Stimulated activated memory B cell treated with anti-CD40 and anti-IgM and Interleukin-4, amounts not matched to agents 10 μg/mL and 1 μg/mL and 100 μg/mL, for 72 hours (primary cell): ENCODE results near the gene ZNF845.
"Not testable (repeated sequence)": the region's sequence is repeated elsewhere in the genome, so short reads cannot be mapped to it uniquely, and the experiment has no call there.

Experiments
- ATAC-seq: fragments of 150-1000 bp; cut with Tn5 transposase; 2 replicates; pipeline ENCODE4 v1.10.0; 2021
- H3K27ac Mint-ChIP-seq: one replicate; pipeline ENCODE4 v1.8.0; 2022; ENCODE audit warnings: mild to moderate bottlenecking, mixed read lengths
- H3K27me3 Mint-ChIP-seq: one replicate; pipeline ENCODE4 v1.8.0; 2022; ENCODE audit warnings: mixed read lengths
- H3K36me3 Mint-ChIP-seq: one replicate; pipeline ENCODE4 v1.8.0; 2022; ENCODE audit warnings: mixed read lengths
- H3K4me1 Mint-ChIP-seq: one replicate; pipeline ENCODE4 v1.8.0; 2022; ENCODE audit warnings: mixed read lengths
- H3K4me3 Mint-ChIP-seq: one replicate; pipeline ENCODE4 v1.8.0; 2022; ENCODE audit warnings: mild to moderate bottlenecking, moderate library complexity, mixed read lengths
- H3K9me3 Mint-ChIP-seq: one replicate; pipeline ENCODE4 v1.8.0; 2022; ENCODE audit warnings: mixed read lengths

Gene ZNF845

DNA sequence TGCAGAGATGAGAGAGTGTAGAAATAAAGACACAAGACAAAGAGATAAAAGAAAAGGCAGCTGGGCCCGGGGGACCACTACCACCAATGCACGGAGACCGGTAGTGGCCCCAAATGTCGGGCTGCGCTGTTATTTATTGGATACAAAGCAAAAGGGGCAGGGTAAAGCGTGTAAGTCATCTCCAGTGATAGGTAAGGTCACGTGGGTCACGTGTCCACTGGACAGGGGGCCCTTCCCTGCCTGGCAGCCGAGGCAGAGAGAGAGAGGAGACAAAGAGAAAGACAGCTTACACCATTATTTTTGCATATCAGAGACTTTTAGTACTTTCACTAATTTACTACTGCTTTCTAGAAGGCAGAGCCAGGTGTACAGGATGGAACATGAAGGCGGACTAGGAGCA is 26.5 kb downstream of the ZNF845 start:
- H3K27me3 Mint-ChIP-seq, H3K36me3 Mint-ChIP-seq, ATAC-seq, H3K4me3 Mint-ChIP-seq, H3K27ac Mint-ChIP-seq, H3K4me1 Mint-ChIP-seq: not testable (repeated sequence)
- H3K9me3 Mint-ChIP-seq, result peaks cover 11% of the 10 kb centered on the region

DNA sequence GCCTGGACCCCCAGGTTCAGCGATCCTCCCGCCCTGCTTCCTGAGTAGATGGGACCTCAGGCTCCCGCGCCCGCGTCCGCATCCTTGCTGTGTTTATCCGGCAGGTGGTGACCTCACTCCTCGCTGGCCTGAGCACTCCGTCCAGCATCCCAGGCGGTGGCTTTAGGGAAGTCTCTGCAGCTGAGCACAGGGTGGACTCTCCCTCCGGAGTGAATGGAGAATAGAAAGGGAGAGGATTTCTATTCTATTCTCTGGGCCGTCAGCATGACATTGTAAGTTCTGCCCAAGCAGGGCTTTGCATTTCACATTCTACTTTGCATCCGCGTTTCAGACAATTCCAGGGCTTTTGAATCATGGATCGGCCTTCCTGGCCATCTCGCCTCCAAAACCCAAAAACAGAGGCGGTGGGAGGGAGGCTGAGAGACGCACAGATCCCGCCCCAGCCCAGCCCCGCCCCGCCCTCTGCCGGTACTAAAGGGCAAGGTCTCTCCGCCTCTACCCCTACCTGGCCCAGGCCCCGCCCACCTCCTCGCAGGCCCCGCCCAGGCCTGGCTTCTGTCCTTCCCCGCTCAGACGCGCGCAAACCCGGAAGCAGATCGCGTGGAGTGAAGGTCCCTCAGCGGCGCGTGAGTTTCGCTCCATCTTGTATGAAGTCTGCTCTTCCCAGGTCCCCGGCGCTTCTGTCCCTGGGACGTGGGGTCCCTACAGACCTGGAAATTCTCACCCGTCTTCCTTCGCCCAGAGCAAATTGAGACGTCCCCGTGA is 31.8 kb downstream of the ZNF845 start, which contains the start of gene ZNF525:
TSS of gene ZNF525 (plus strand) at position 572 of the 765 bp plus-strand sequence. CDS start 6,577 bp downstream, outside the sequence.
- peak within 1 kb of the TSS; percentile 94 for H3K27ac Mint-ChIP-seq
- no peaks in the 10 kb centered on the region for H3K9me3 Mint-ChIP-seq
- no peaks in the 10 kb centered on the region for H3K27me3 Mint-ChIP-seq
- H3K4me3 Mint-ChIP-seq, result peak within 1 kb of the TSS; percentile 95
- ATAC-seq, result peak; percentile 100
- H3K4me1 Mint-ChIP-seq, result peaks cover 26% of the 10 kb centered on the region
- H3K36me3 Mint-ChIP-seq, result peaks cover 15% of the 10 kb centered on the region

DNA sequence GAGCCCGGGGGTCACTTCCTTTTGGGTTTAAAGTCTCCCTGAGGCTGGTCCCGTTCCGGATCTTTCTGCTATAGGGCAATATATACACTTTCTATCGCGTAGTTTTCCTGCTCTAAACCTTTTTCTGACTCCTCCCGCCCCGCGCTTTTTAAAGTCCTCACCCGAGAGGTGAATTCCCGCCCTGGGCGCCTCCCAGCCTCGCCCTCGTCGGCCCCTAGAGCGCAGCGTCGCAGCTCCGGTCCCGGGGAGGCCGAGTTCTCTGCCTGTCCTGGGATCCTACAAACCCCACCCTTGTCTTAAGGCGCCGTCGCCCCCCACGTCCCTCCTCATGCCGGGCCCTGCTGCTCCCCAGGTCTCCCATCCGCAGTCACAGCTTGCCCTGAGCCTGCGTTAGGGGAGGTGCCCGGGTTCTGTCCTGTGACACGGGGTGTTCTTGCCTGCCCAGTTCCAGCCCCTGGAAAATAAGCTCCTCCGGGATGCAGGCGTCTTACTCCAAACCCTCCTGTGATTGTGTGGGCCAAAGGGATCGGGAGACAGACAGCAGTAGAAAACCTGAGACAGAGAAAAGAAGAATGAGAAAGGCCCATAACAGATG is 32.4 kb downstream of the ZNF845 start:
- H3K9me3 Mint-ChIP-seq, result peaks cover 3% of the 10 kb centered on the region
- H3K4me1 Mint-ChIP-seq, result peaks cover 26% of the 10 kb centered on the region
- peak; percentile 67 for ATAC-seq
- peak overlapping the region; percentile 95 for H3K4me3 Mint-ChIP-seq
- no peaks in the 10 kb centered on the region for H3K27me3 Mint-ChIP-seq
- H3K36me3 Mint-ChIP-seq, result peaks cover 20% of the 10 kb centered on the region
- H3K27ac Mint-ChIP-seq, result peak overlapping the region; percentile 94

DNA sequence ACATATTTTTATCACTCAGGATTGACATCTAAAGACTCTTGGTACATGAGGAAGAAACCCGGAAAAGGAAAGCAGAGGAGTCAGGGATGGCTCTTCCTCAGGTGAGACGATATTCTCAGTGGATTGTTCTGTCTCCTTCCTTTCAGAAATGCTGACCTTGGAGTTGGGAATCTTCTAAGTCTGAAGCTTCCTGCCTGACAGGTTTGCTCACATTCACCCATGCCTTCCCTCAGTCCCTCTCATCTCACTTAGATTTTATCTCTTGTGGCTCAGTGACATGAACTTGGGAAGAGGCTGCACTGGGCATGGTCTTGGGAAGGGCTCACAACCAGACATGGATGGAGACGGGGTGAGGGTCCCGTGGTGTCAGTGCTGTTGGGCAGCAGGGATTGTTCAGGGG is 38.6 kb downstream of the ZNF845 start:
- Mint-ChIP-seq H3K27me3 (no peaks in the 10 kb centered on the region), H3K27ac (no peak overlapping the region), H3K9me3 (peaks cover 9% of the 10 kb centered on the region), H3K4me1 (peaks cover 12% of the 10 kb centered on the region), H3K36me3 (peaks cover 79% of the 10 kb centered on the region), H3K4me3 (no peak overlapping the region)
- ATAC-seq, result no peak

DNA sequence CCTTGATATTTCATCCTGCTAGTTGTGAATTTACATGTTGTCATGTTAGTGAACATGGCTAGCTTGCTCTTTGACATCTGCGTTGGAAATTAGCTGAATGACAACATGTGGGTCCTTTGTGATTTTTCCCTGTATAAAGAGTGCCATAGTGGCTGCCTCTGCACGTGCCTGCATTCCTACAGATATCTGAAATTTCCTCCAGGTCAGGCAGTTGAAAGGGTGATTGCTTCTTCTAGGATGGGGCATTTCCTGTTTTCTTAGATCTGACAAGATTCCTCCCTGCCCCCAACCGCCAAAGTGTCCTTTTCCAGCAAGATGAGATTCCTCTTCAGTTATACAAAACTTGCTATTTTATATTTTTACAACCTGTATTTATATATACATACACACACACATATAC is 40.7 kb downstream of the ZNF845 start:
- Mint-ChIP-seq H3K4me3 (no peak overlapping the region), H3K4me1 (no peaks in the 10 kb centered on the region), H3K27me3 (no peaks in the 10 kb centered on the region), H3K36me3 (peaks cover 87% of the 10 kb centered on the region), H3K27ac (no peak overlapping the region), H3K9me3 (peaks cover 9% of the 10 kb centered on the region)
- ATAC-seq, result no peak

DNA sequence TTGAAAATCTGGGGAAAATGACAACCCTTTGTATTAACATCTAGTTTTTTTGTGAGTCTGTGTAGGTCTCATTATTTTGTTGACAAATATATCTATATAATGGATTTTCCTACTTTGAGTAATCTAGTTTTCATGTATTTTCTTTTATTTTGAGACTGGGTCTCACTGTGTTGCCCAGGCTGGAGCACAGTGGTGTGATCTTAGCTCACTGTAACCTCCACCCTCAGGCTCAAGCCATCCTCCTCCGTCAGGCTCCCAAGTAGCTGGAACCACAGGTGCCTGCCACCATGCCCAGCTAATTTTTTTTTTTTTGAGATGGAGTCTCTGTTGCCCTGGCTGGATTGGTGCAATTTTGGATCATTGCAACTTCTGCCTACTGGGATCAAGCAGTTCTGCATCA is 41.2 kb downstream of the ZNF845 start:
- H3K27ac Mint-ChIP-seq, result no peak overlapping the region
- H3K27me3 Mint-ChIP-seq, result no peaks in the 10 kb centered on the region
- peaks cover 89% of the 10 kb centered on the region for H3K36me3 Mint-ChIP-seq
- H3K4me1 Mint-ChIP-seq, result no peaks in the 10 kb centered on the region
- peaks cover 9% of the 10 kb centered on the region for H3K9me3 Mint-ChIP-seq
- H3K4me3 Mint-ChIP-seq, result no peak overlapping the region
- no peak for ATAC-seq

DNA sequence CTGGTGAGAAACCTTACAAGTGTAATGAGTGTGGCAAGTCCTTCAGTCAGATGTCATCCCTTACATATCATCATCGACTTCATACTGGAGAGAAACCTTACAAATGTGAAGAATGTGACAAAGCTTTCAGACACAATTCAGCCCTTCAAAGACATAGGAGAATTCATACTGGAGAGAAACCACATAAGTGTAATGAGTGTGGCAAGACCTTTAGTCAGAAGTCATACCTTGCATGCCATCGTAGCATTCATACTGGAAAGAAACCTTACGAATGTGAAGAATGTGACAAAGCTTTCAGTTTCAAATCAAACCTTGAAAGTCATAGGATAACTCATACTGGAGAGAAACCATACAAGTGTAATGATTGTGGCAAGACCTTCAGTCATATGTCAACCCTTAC is 47.8 kb downstream of the ZNF845 start:
- Mint-ChIP-seq H3K27me3 (no peaks in the 10 kb centered on the region), H3K4me1 (no peaks in the 10 kb centered on the region), H3K27ac (no peak overlapping the region), H3K4me3 (no peak overlapping the region), H3K9me3 (peaks cover 27% of the 10 kb centered on the region), H3K36me3 (peaks cover 97% of the 10 kb centered on the region)
- ATAC-seq, result no peak

DNA sequence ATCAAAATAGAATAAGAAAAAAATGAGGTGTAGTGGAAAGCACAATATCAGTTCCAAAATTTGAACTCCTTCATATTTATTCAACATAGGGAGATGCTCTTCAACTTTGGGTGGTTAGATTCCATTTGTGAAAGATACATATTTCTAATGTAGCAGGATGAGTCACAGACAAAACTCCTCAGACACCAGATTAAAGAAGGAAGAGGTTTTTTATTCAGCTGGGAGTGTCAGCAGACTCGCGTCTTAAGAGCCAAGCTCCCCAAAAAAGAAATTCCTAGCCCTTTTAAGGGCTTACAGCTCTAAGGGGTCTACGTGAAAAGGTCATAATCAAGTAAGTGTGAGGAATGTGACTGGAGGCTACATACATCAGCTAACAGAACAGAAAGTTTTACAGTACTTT is 54.6 kb downstream of the ZNF845 start:
- no peak overlapping the region for H3K4me3 Mint-ChIP-seq
- H3K27me3 Mint-ChIP-seq, result no peaks in the 10 kb centered on the region
- H3K36me3 Mint-ChIP-seq, result peaks cover 53% of the 10 kb centered on the region
- peaks cover 22% of the 10 kb centered on the region for H3K9me3 Mint-ChIP-seq
- ATAC-seq, result no peak
- no peaks in the 10 kb centered on the region for H3K4me1 Mint-ChIP-seq
- no peak overlapping the region for H3K27ac Mint-ChIP-seq

DNA sequence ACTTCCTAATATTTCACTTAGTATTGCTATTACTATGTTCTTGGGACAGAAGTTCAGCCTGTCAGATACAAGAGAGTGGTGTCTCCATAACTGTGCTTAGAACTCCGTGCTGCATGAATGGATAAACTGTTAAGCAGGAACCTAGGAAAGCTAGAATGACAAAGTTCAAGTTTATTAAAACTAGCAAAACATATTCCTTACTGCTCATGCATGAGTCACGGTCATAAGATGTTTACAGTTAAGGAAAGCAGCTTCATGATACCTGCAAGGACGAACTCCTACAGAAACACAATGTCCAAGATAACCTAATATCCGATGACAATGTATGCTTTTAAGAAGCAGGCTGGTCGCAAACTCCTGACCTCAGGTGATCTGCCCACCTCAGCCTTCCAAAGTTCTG is 55.4 kb downstream of the ZNF845 start:
- peaks cover 21% of the 10 kb centered on the region for H3K9me3 Mint-ChIP-seq
- peaks cover 45% of the 10 kb centered on the region for H3K36me3 Mint-ChIP-seq
- no peak overlapping the region for H3K27ac Mint-ChIP-seq
- H3K27me3 Mint-ChIP-seq, result no peaks in the 10 kb centered on the region
- no peaks in the 10 kb centered on the region for H3K4me1 Mint-ChIP-seq
- H3K4me3 Mint-ChIP-seq, result no peak overlapping the region
- no peak for ATAC-seq

DNA sequence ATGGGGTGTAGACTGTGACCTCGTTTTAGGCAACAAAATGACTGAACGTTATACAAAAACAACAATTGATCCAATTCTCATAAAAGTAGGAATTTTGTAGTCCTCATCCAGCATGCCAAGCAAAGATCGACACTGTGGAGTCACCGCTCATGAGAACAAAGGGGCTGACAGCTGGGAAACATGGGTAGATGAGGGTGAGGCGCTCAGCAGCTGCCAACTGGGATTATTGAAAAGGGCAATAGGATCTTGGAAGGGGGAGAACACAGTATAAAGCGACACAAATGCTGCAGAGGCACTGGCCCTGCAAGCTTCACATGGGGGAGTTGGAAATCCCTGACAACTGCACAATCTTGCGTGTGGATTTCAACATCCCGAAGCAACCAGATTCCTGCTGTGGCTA is 56.0 kb downstream of the ZNF845 start:
- no peaks in the 10 kb centered on the region for H3K27me3 Mint-ChIP-seq
- ATAC-seq, result no peak

DNA sequence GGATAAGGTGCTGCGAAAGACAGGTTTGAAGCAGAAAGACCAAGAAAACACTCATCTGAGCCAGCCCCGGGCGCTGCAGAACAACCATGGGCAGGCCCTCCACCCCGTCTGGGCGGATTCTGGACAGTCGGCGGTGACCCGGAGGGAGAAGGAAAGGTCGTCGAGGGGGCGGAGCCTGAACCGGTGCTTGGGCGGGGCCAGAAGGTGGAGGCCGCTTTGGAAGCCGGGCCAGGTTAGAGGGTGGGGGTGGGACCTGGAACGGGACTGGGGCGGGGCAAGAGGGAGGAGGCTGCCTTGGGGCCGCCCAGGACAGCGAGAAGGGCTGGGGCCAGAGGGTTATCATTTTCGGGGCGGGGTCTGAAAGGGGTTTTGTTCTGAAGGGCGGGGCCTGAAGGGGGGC is 56.4 kb downstream of the ZNF845 start:
- Mint-ChIP-seq H3K27me3 (no peaks in the 10 kb centered on the region), H3K4me1 (peaks cover 6% of the 10 kb centered on the region), H3K36me3 (peaks cover 37% of the 10 kb centered on the region), H3K4me3 (no peak overlapping the region), H3K27ac (no peak overlapping the region), H3K9me3 (peaks cover 18% of the 10 kb centered on the region)
- no peak for ATAC-seq

More for the DNA sequence above, 56.0 kb downstream of the ZNF845 start:
- Mint-ChIP-seq H3K36me3 (peaks cover 42% of the 10 kb centered on the region), H3K4me1 (peaks cover 2% of the 10 kb centered on the region), H3K27ac (no peak overlapping the region), H3K4me3 (no peak overlapping the region), H3K9me3 (peaks cover 19% of the 10 kb centered on the region)

DNA sequence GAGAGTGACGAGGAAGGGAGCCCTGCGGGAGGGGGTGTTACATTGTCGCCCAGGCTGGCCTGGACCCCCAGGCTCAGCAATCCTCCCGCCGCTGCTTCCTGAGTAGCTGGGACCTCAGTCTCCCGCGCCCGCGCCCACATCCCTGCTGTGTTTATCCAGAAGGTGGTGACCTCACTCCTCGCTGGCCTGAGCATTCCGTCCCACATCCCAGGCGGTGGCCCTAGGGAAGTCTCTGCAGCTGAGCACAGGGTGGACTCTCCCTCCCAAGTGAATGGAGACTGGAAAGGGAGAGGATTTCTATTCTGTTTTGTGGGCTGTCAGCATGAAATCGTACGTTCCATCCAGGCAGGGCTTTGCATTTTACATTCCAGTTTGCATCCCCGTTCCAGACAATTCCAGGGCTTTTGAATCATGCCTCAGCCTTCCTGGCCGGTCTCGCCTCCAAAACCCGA is 61.0 kb downstream of the ZNF845 start:
- H3K4me1 Mint-ChIP-seq, result peaks cover 22% of the 10 kb centered on the region
- peaks cover 4% of the 10 kb centered on the region for H3K9me3 Mint-ChIP-seq
- H3K4me3 Mint-ChIP-seq, result peak overlapping the region; percentile 89
- ATAC-seq, result no peak
- peaks cover 20% of the 10 kb centered on the region for H3K36me3 Mint-ChIP-seq
- no peaks in the 10 kb centered on the region for H3K27me3 Mint-ChIP-seq
- H3K27ac Mint-ChIP-seq, result peak overlapping the region; percentile 90

DNA sequence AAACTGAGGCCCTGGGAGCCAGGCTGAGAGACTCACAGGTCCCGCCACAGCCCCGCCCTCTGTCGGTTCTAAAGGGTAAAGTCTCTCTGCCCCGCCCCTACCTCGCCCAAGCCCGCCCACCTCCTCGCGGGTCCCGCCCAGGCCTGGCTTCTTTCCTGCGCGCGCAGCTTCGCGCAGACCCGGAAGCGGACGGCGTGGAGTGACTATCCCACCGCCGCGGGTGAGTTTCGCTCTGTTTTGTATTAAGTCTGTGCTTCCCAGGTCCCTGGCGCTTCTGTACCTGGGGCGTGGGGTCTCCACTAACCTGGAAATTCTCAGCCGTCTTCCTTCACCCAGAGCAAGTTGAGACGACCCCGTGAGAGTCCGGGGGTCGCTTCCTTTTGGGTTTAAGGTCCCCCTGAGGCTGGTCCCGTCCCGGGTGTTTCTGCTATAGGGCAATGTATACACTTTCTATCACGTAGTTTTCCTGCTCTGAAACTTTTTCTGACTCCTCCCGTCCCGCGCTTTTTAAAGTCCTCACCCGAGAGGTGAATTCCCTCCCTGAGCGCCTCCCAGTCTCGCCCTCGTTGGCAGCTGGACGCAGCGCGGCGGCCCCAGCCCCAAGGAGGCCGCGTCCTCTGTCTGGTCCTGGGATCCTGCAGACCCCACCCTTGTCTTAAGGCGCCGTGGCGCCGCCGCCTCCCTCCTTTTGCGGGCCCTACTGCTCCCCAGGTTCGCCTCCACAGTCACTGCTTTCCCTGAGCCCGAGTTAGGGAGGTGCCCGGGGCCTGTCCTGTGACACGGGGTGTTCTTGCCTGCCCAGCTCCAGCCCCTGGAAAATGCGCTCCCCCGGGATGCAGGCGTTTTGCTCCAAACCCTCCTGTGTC is 61.7 kb downstream of the ZNF845 start, which contains the start of gene ZNF765:
TSS of gene ZNF765 (plus strand) at position 176 of the 866 bp plus-strand sequence. CDS start 2,867 bp downstream, outside the sequence.
- H3K4me1 Mint-ChIP-seq, result peaks cover 22% of the 10 kb centered on the region
- H3K27ac Mint-ChIP-seq, result peak within 1 kb of the TSS; percentile 90
- ATAC-seq, result peak; percentile 99
- H3K36me3 Mint-ChIP-seq, result peaks cover 22% of the 10 kb centered on the region
- no peaks in the 10 kb centered on the region for H3K27me3 Mint-ChIP-seq
- H3K4me3 Mint-ChIP-seq, result peak within 1 kb of the TSS; percentile 89
- peaks cover 2% of the 10 kb centered on the region for H3K9me3 Mint-ChIP-seq

DNA sequence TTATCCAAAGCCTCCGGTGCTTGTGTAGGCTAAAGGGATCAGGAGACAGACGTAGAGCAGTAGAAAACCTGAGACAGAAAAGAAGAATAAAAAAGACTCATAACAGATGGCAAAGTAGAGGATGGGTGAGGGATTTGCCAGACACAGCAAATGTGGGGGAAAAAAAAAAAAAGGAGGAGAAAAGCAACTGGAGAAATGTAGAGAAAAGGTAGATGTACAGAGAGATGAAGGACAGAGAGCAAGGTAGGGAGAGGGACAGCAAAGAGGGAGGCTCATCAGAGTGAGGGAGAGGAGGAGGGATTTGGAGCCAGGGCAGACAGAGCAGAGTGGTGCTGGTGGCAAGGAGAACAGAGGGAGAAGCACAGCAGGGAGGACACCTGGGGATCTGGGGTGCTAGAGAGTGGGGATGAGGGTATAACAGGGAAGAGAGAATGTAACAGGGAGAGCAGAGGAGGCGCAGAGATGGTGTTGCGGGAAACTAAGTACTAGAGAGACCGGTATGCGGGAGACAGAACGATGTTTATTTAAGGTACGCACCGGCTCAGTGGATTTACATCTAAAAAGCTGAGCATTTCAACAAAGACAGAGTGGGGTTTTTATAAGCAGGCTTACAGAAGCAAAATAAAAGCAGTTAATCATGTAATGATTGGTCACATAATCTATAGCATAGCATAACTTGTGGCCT is 62.4 kb downstream of the ZNF845 start:
- not testable (repeated sequence) for ATAC-seq, H3K27me3 Mint-ChIP-seq, H3K9me3 Mint-ChIP-seq
- Mint-ChIP-seq H3K27ac (peak overlapping the region; percentile 90), H3K4me3 (peak overlapping the region; percentile 89), H3K36me3 (peaks cover 30% of the 10 kb centered on the region), H3K4me1 (peaks cover 22% of the 10 kb centered on the region)

DNA sequence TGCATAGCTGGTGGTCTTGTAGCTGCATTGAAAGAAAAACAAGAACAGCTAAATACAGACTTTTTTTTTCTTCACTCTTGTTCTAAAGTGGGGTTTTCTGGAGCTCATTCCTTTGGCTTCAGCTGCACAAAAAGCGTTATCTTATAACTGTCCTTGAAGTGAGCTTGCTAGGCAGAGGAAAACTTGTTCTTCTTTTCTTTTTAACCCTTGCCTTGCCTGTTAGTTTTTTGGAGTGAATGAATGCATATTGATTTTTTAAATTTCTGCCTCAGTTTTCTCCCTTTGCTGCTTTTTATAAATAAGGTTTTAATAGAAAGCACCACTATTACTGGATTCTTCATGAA is 62.9 kb downstream of the ZNF845 start:
- Mint-ChIP-seq H3K4me1 (peaks cover 22% of the 10 kb centered on the region), H3K9me3 (peaks cover 6% of the 10 kb centered on the region), H3K4me3 (peak overlapping the region; percentile 89), H3K36me3 (peaks cover 35% of the 10 kb centered on the region), H3K27ac (peak overlapping the region; percentile 90), H3K27me3 (no peaks in the 10 kb centered on the region)
- no peak for ATAC-seq
